Upper lobe of left lung (tissue), 6 donors: ENCODE data around the gene RMDN2. TPM values are rescaled to one million over a fixed set of nuclear protein-coding genes. Genes with fewer than 3 reads are reported as not detected.

ENCODE experiments used
- ATAC-seq, 2 donors: fragments of 200-7000 bp; cut with Tn5 transposase; one replicate each; pipeline ENCODE4 v1.9.1; 2022; ENCODE audit warnings: mild to moderate bottlenecking in 2 of 2, moderate library complexity in 2 of 2; ENCODE audit not compliant: low FRiP score in 2 of 2
- DNase-seq, 2 donors: peaks; one replicate each; pipeline ENCODE4 v3.0.0-alpha.2; 2019 to 2020
- H3K27ac ChIP-seq, 4 donors: fragments of 200-600 bp; sonication (generic); one replicate each; pipeline ENCODE4 v1.5.1; 2016 to 2019
- H3K27me3 ChIP-seq, 4 donors: fragments of 200-600 bp; sonication (generic); one replicate each; pipeline ENCODE4 v1.5.1; 2017 to 2019
- H3K36me3 ChIP-seq, 4 donors: fragments of 200-600 bp; sonication (generic); one replicate each; pipeline ENCODE4 v1.5.1; 2016 to 2019
- H3K4me1 ChIP-seq, 4 donors: fragments of 200-600 bp; sonication (generic); one replicate each; pipeline ENCODE4 v1.5.1; 2018 to 2019
- H3K4me3 ChIP-seq, 4 donors: fragments of 200-600 bp; sonication (generic); one replicate each; pipeline ENCODE4 v1.5.1; 2017 to 2019; ENCODE audit warnings: mild to moderate bottlenecking in 2 of 4, moderate library complexity in 1 of 4
- H3K9me3 ChIP-seq, 4 donors: fragments of 200-600 bp; sonication (generic); one replicate each; pipeline ENCODE4 v1.5.1; 2018 to 2019
- CTCF ChIP-seq, 6 experiments: fragments of 450-650 bp in 4 of 6; fragments of 200-600 bp in 2 of 6; sonication (generic) in 2 of 6; IDR thresholded peaks; one replicate each; pipeline ENCODE4 v1.5.1; 2016 to 2019; ENCODE audit warnings: antibody characterized with exemption in 6 of 6
- EP300 ChIP-seq, 4 donors: sonication (generic); formaldehyde crosslinking; IDR thresholded peaks; one replicate each; pipeline ENCODE4 v1.5.1; 2017; ENCODE audit warnings: antibody characterized with exemption in 4 of 4, control low read depth in 2 of 4
- POLR2A ChIP-seq, 4 donors: fragments of 450-650 bp; IDR thresholded peaks; one replicate each; pipeline ENCODE4 v1.5.1; 2016 to 2017; ENCODE audit warnings: antibody characterized with exemption in 4 of 4, mild to moderate bottlenecking in 2 of 4
- POLR2AphosphoS5 ChIP-seq, 2 donors: sonication (generic); formaldehyde crosslinking; IDR thresholded peaks; one replicate each; pipeline ENCODE4 v1.5.1; 2017; ENCODE audit warnings: antibody characterized with exemption in 2 of 2
- WGBS, 2 donors: methylation state at CpG; one replicate each; pipeline ENCODE4 v1.1.5; 2017 to 2018; 5-methylcytosine and 5-hydroxymethylcytosine counted together
- total RNA-seq, 6 donors: library from RNA; depleted of rRNA in 4 of 6; stranded (reverse); fragments of >200 nt in 4 of 6; gene quantifications; one replicate each; pipeline versions ENCODE4 v1.1.0 to v1.2.1, GENCODE V29; 2016 to 2021
- donor health status: DM: no; HTN: no; CAD: no; lungs with moderate emphysema.
- donor health status: DM: no; HTN: yes; CAD: no; lungs with severe emphysema.

Gene RMDN2
- total RNA-seq, 6 donors from 2014 or later = 9.3 to 31.9 (median 17.0) TPM

DNA sequence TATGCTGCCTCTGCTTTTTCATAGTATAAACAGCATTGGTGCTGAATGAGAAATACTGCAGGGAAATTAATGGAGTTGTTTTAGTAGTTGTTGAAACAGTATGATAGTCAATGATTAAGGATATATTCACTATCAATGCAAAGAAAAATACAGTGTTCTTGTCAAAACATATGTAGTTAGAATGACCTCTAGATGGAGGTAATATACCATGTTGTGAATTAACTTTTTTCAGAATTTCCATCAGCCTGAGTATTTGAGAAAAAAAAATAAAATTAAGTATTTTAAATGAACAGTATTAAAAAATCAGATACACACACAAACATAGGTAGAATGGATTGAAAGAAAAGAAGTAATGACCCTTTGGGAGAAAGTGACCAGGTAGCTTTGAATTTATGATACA, 59.5 kb downstream of the RMDN2 start:
- DNase-seq (no peak), ATAC-seq (no peak)
- Histone ChIP-seq H3K9me3 (no peaks in the 10 kb centered on the region), H3K27ac (no peak overlapping the region), H3K36me3 (no peaks in the 10 kb centered on the region), H3K4me3 (no peak overlapping the region), H3K27me3 (no peaks in the 10 kb centered on the region), H3K4me1 (peaks cover 0 to 7% (median 5%) of the 10 kb centered on the region in 4 donors)
- TF ChIP-seq EP300 (IDR thresholded peaks at IDR 0.05) (no peak), POLR2A (IDR thresholded peaks at IDR 0.05) (no peak), POLR2AphosphoS5 (IDR thresholded peaks at IDR 0.05) (no peak), CTCF (IDR thresholded peaks at IDR 0.05) (no peak)

DNA sequence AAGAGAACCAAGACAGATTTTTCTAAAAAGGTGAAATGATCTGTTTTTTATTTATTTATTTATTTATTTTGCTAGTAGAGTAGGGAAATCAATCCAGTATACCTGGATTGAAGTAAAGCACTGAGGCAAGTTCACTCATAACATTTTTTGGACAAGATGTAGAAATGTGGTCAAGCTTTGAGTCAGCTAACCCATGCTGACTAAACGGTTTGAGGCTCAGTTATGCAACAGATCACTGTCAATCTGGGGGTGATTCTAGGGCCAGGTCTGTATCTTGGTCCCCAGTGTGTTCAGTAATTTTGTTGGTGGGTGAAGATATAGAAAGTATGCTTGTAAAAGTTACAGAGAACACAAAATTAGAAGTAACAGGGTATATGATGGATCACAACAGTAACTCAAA, 60.2 kb downstream of the RMDN2 start:
- no peak for DNase-seq
- no peak for ATAC-seq
- no peaks in the 10 kb centered on the region for H3K36me3 ChIP-seq
- H3K4me3 ChIP-seq = no peak overlapping the region
- TF ChIP-seq POLR2AphosphoS5 (IDR thresholded peaks at IDR 0.05) = no peak
- no peak for TF ChIP-seq POLR2A (IDR thresholded peaks at IDR 0.05)
- no peak for TF ChIP-seq CTCF (IDR thresholded peaks at IDR 0.05)
- TF ChIP-seq EP300 (IDR thresholded peaks at IDR 0.05) = no peak
- WGBS, 2 donors = 63 to 67% methylated on average over 1 of the region's 1 CpG
- peaks cover 0 to 7% (median 5%) of the 10 kb centered on the region in 4 donors for H3K4me1 ChIP-seq
- H3K9me3 ChIP-seq = no peaks in the 10 kb centered on the region
- H3K27me3 ChIP-seq = no peaks in the 10 kb centered on the region
- no peak overlapping the region for H3K27ac ChIP-seq

GRCh38 chr2:37987098-37987775, 62.1 kb downstream of the RMDN2 start:
- no peaks in the 10 kb centered on the region for H3K36me3 ChIP-seq
- no peak overlapping the region for H3K4me3 ChIP-seq
- H3K4me1 ChIP-seq = peaks cover 0 to 3% (median 3%) of the 10 kb centered on the region in 4 donors
- no peaks in the 10 kb centered on the region for H3K27me3 ChIP-seq
- ATAC-seq (no peak), DNase-seq (no peak)
- WGBS, 2 donors = 91 to 94% methylated on average over 4 of the region's 4 CpGs
- no peak overlapping the region for H3K27ac ChIP-seq
- TF ChIP-seq POLR2AphosphoS5 (IDR thresholded peaks at IDR 0.05) = no peak
- TF ChIP-seq POLR2A (IDR thresholded peaks at IDR 0.05) = no peak
- no peak for TF ChIP-seq CTCF (IDR thresholded peaks at IDR 0.05)
- no peak for TF ChIP-seq EP300 (IDR thresholded peaks at IDR 0.05)
- H3K9me3 ChIP-seq = no peaks in the 10 kb centered on the region

- H3K4me3 ChIP-seq = no peak overlapping the region
- H3K36me3 ChIP-seq = peaks cover 0 to 4% (median 1%) of the 10 kb centered on the region in 4 donors
- no peak overlapping the region for H3K27ac ChIP-seq
- DNase-seq (no peak), ATAC-seq (no peak)
- no peak for TF ChIP-seq POLR2AphosphoS5 (IDR thresholded peaks at IDR 0.05)
- H3K4me1 ChIP-seq = no peaks in the 10 kb centered on the region
- H3K9me3 ChIP-seq = no peaks in the 10 kb centered on the region
- H3K27me3 ChIP-seq = no peaks in the 10 kb centered on the region
- 80 to 90% methylated on average over 3 of the region's 3 CpGs for WGBS, 2 donors
Measured at GRCh38 chr2:37992601-37993000, 67.5 kb downstream of the RMDN2 start.

DNA sequence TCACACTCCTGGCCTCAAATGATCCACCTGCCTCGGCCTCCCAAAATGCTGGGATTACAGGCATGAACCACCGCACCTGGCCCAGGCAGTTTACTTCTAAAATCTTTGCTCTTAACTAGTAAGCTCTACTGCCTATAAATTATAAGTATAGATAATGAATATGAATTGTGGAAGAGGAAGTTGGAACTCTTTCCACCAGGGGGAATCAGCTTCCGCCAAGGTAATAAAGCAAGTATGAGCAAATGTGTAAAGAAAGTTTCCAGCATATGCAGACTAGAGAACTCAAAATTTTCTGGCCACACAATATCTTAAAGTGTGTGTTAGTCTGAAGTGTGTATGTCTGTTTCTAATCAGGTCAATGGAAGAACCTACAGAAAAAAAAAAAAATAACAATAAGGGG, 68.1 kb downstream of the RMDN2 start:
- Histone ChIP-seq H3K4me3 (no peak overlapping the region), H3K27me3 (no peaks in the 10 kb centered on the region), H3K4me1 (no peaks in the 10 kb centered on the region), H3K9me3 (no peaks in the 10 kb centered on the region), H3K27ac (no peak overlapping the region), H3K36me3 (peaks cover 0 to 4% (median 3%) of the 10 kb centered on the region in 4 donors)
- WGBS, 2 donors = 91 to 93% methylated on average over 3 of the region's 3 CpGs
- ATAC-seq (no peak), DNase-seq (no peak)
- TF ChIP-seq EP300 (IDR thresholded peaks at IDR 0.05) (no peak), CTCF (IDR thresholded peaks at IDR 0.05) (no peak), POLR2AphosphoS5 (IDR thresholded peaks at IDR 0.05) (no peak), POLR2A (IDR thresholded peaks at IDR 0.05) (no peak)
